KMS-11 (cell line): ENCODE measurements around the gene MXI1.

Experiments used
- H2AFZ ChIP-seq: fragments of 200-600 bp; sonication (generic); 2 replicates; pipeline ENCODE4 v1.6.1; 2016; ENCODE audit warnings: antibody characterized with exemption, mixed run types, low read depth
- H3K27ac ChIP-seq: fragments of 200-600 bp; sonication (generic); 2 replicates; pipeline ENCODE4 v1.6.1; 2016; ENCODE audit warnings: mild to moderate bottlenecking, mixed run types
- H3K27me3 ChIP-seq: fragments of 200-600 bp; sonication (generic); 2 replicates; pipeline ENCODE4 v1.6.1; 2017; ENCODE audit warnings: mild to moderate bottlenecking, low read depth, mixed run types, moderate library complexity; ENCODE audit not compliant: insufficient read depth
- H3K36me3 ChIP-seq: fragments of 200-600 bp; sonication (generic); 2 replicates; pipeline ENCODE4 v1.6.1; 2017; ENCODE audit warnings: mild to moderate bottlenecking, mixed run types; ENCODE audit not compliant: insufficient read depth
- H3K4me1 ChIP-seq: fragments of 200-600 bp; sonication (generic); 2 replicates; pipeline ENCODE4 v1.6.1; 2016; ENCODE audit warnings: mild to moderate bottlenecking, low read depth, mixed run types; ENCODE audit not compliant: poor library complexity, severe bottlenecking
- H3K4me2 ChIP-seq: fragments of 200-600 bp; sonication (generic); 2 replicates; pipeline ENCODE4 v1.7.0; 2016; ENCODE audit warnings: mild to moderate bottlenecking, mixed run types
- H3K4me3 ChIP-seq: fragments of 200-600 bp; sonication (generic); IDR thresholded peaks from 2 replicates; pipeline ENCODE4 v1.6.1; 2017; ENCODE audit warnings: low read depth, low read length, mixed read lengths; ENCODE audit not compliant: insufficient read depth
- H3K79me2 ChIP-seq: fragments of 200-600 bp; sonication (generic); 2 replicates; pipeline ENCODE4 v1.6.1; 2016; ENCODE audit warnings: low read depth, mixed run types; ENCODE audit not compliant: insufficient read depth
- H3K9ac ChIP-seq: fragments of 200-600 bp; sonication (generic); 2 replicates; pipeline ENCODE4 v1.6.1; 2016; ENCODE audit warnings: mild to moderate bottlenecking, mixed run types
- H4K20me1 ChIP-seq: fragments of 200-600 bp; sonication (generic); 2 replicates; pipeline ENCODE4 v1.6.1; 2016; ENCODE audit warnings: mild to moderate bottlenecking, mixed run types; ENCODE audit not compliant: insufficient read depth
- TF ChIP-seq, protein P1 (sequence below): fragments of 200-600 bp; sonication (generic); conservative IDR thresholded peaks from 2 replicates; pipeline ENCODE4 v1.6.1; 2017; ENCODE audit warnings: low read depth, mild to moderate bottlenecking, antibody characterized with exemption, low read length, moderate library complexity, mixed read lengths

Gene MXI1

DNA sequence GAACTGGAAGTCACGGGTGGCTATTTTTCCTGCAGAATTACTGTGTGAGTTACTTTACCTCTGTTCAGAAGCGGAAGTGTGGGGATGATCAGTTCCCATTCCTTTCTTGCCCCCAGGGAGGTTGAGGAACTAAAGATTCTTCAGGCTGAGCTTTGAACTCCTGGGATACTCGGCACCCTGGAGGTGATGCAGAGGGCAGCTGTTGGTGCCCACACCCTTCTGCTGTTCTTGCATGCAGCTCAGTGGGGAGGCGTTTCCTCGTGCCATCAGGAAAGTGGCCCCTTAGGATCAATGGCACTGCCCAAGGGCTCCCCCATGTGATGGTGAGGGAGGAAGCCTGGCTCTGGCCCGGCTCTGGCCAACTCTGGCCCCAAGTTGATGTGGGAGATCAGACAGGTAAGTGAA lies 44.7 kb upstream of the MXI1 start:
- Histone ChIP-seq H3K36me3 (no peaks in the 10 kb centered on the region), H3K4me2 (no peak overlapping the region), H3K4me1 (no peaks in the 10 kb centered on the region), H3K27ac (no peak overlapping the region), H3K9ac (no peak overlapping the region), H4K20me1 (no peaks in the 10 kb centered on the region), H3K79me2 (no peaks in the 10 kb centered on the region), H2AFZ (no peak overlapping the region), H3K27me3 (no peaks in the 10 kb centered on the region), H3K4me3 (no peak overlapping the region)
- TF ChIP-seq, protein P1, sequence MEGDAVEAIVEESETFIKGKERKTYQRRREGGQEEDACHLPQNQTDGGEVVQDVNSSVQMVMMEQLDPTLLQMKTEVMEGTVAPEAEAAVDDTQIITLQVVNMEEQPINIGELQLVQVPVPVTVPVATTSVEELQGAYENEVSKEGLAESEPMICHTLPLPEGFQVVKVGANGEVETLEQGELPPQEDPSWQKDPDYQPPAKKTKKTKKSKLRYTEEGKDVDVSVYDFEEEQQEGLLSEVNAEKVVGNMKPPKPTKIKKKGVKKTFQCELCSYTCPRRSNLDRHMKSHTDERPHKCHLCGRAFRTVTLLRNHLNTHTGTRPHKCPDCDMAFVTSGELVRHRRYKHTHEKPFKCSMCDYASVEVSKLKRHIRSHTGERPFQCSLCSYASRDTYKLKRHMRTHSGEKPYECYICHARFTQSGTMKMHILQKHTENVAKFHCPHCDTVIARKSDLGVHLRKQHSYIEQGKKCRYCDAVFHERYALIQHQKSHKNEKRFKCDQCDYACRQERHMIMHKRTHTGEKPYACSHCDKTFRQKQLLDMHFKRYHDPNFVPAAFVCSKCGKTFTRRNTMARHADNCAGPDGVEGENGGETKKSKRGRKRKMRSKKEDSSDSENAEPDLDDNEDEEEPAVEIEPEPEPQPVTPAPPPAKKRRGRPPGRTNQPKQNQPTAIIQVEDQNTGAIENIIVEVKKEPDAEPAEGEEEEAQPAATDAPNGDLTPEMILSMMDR, result no peak

DNA sequence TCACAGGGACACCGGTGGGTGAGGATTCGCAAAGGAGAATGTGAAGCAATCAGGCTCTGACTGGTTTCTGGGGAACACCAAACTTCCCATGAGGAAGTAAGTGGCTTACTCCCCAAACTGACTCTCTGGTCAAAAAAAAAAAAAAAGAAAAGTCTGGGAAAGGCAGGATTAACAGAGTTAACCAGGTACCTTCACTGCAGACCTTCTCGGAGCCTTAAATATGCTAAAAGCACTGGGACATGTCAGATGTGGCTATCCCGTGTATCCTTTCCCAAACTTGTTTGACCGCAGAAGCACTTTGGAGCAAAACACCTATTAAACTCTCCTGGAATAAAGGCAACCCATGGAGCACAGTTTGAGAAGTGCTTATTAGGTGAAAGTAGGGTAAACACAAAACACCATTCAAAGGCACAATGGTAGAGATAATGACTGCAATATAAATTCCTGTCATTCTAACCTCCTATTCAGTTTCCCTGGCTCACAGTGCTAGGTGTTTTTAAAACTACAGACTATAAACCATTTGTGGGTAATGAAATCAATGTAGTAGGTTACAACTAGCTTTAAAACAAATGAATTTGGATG lies 44.1 kb upstream of the MXI1 start:
- H3K27ac ChIP-seq, result no peak overlapping the region
- no peaks in the 10 kb centered on the region for H3K27me3 ChIP-seq
- no peaks in the 10 kb centered on the region for H3K4me1 ChIP-seq
- no peaks in the 10 kb centered on the region for H3K36me3 ChIP-seq
- H3K4me3 ChIP-seq, result no peak overlapping the region
- no peak overlapping the region for H3K4me2 ChIP-seq
- H2AFZ ChIP-seq, result no peak overlapping the region
- H3K79me2 ChIP-seq, result no peaks in the 10 kb centered on the region
- no peak overlapping the region for H3K9ac ChIP-seq
- H4K20me1 ChIP-seq, result no peaks in the 10 kb centered on the region
- TF ChIP-seq, protein P1, result no peak

DNA sequence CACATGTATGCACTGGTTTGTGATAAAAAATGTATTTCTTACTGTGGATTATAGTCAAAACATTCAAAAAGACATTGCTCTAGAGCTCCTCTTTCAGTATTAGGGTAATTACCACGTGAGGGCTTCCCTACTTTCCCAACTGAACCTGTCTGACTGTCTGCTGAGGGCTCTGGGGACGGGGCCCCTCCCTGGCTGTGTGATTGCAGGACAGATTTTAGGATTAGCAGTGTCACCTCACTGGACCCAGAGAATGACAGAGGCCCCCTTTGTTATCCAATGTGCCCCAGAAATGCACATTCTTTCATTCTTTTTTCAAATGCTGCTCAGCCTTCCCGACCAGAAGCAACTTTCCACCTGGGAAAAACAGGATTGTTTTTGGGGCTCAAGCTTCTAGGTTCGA lies 43.6 kb upstream of the MXI1 start:
- H3K36me3 ChIP-seq, result no peaks in the 10 kb centered on the region
- TF ChIP-seq, protein P1, result no peak
- no peak overlapping the region for H3K4me3 ChIP-seq
- no peak overlapping the region for H3K4me2 ChIP-seq
- H3K79me2 ChIP-seq, result no peaks in the 10 kb centered on the region
- H3K9ac ChIP-seq, result no peak overlapping the region
- H3K27ac ChIP-seq, result no peak overlapping the region
- H4K20me1 ChIP-seq, result no peaks in the 10 kb centered on the region
- no peak overlapping the region for H2AFZ ChIP-seq
- H3K4me1 ChIP-seq, result no peaks in the 10 kb centered on the region
- no peaks in the 10 kb centered on the region for H3K27me3 ChIP-seq

DNA sequence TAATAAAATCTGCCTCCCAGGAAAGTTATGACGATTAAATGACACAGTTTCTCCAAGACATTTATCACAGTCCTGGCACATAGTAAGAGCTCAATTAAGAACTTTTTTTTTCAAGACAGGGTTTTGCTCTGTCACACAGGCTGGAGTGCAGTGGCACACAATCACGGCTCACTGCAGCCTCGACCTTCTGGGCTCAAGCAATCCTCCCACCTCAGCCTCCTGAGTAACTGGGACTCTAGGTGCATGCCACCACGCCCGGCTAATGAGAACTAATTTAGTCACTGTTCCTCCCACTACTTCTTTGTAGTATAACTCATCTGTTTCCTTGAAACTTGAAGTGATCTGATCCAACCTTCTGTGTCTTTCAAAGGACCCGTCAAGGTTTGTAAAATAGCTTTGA lies 42.2 kb upstream of the MXI1 start:
- H3K9ac ChIP-seq, result no peak overlapping the region
- TF ChIP-seq, protein P1, result no peak
- H2AFZ ChIP-seq, result no peak overlapping the region
- no peaks in the 10 kb centered on the region for H4K20me1 ChIP-seq
- no peaks in the 10 kb centered on the region for H3K4me1 ChIP-seq
- no peak overlapping the region for H3K4me3 ChIP-seq
- no peaks in the 10 kb centered on the region for H3K27me3 ChIP-seq
- no peaks in the 10 kb centered on the region for H3K79me2 ChIP-seq
- no peak overlapping the region for H3K27ac ChIP-seq
- H3K4me2 ChIP-seq, result no peak overlapping the region
- no peaks in the 10 kb centered on the region for H3K36me3 ChIP-seq
